Measurements from ENCODE around the gene EIF4E2. TPM values are rescaled to one million over a fixed set of nuclear protein-coding genes. Genes with fewer than 3 reads are reported as not detected.

Gene EIF4E2
- total and polyA plus RNA-seq, 2 of the 4 experiments (the other 2 are of a cell fraction), result 52.1 to 105 TPM

DNA sequence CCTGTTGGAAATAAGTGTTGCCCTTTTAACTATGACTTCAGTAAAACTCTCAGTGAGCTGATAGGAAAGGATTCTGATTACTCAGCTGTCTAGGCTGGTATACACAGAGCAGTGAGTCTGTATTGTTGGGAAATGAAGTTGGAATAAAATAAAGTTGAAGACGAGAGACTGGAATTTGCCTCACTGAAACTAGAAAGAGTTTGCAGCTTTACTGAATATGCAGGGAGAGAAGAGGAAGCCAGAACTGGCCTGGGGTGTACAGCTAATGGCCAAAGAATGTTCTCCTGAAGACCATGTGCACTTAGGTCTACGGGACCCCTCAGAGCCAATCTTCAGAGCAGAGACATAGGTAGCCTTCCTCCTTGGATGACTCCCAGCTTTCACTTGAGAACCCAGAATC, 26.5 kb downstream of the EIF4E2 start:
- H3K79me1 ChIP-seq (ENCODE audit: low read depth in 1 of 2, low read length in 2 of 2), result peaks cover 0 to 11% of the 10 kb centered on the region in 2 experiments; a peak in 1 of 4 replicates
- DNase-seq, result peak; percentile 69
- no peak overlapping the region for H2AK9ac ChIP-seq (replicated peaks; ENCODE audit: low read depth, low read length, poor library complexity)
- no peak overlapping the region for H3K4ac ChIP-seq (ENCODE audit: low read depth, low read length)
- H2BK20ac ChIP-seq (ENCODE audit: low read depth, low read length), result no peak overlapping the region
- H4K20me1 ChIP-seq (ENCODE audit: insufficient read depth, low read length), result no peaks in the 10 kb centered on the region
- peak; percentile 62 for TF ChIP-seq MAFK (IDR thresholded peaks at IDR 0.05; ENCODE audit: low read depth, low read length)
- TF ChIP-seq ELK1 (IDR thresholded peaks at IDR 0.05; ENCODE audit: borderline replicate concordance, low read depth, low read length), result no peak
- TF ChIP-seq CEBPB (IDR thresholded peaks at IDR 0.05; ENCODE audit: low read depth, low read length), result peak; percentile 45; the same call in 1 of the 2 replicates
- no peak for TF ChIP-seq FOS (IDR thresholded peaks at IDR 0.05; ENCODE audit: low read depth, low read length)
- H3K27me3 ChIP-seq (ENCODE audit: control insufficient read depth, insufficient read depth, low read length), result no peaks in the 10 kb centered on the region
- no peak overlapping the region for H2BK5ac ChIP-seq (ENCODE audit: low read depth, low read length, poor library complexity, severe bottlenecking)
- intact Hi-C loops (cut with micrococcal nuclease) (no loop called here), dilution Hi-C loops (cut with HindIII; ENCODE audit: low sequenced_read_pairs, unreplicated experiment) (no loop called here), in situ Hi-C loops (cut with MboI; ENCODE audit: low sequenced_read_pairs) (no loop called here)
- H3K14ac ChIP-seq (replicated peaks; ENCODE audit: low read depth, low read length), result no peak overlapping the region
- H3K18ac ChIP-seq (ENCODE audit: low read depth, low read length), result no peak overlapping the region
- BruUV-seq (replicated peaks), result no TSS peak
- no peak overlapping the region for H2AFZ ChIP-seq (replicated peaks; ENCODE audit: low read length, poor library complexity)
- CTCF ChIA-PET, result no interaction called here
- no peak overlapping the region for H4K8ac ChIP-seq (ENCODE audit: low read depth in 2 of 2, low read length in 2 of 2)
- H3K4me3 ChIP-seq (ENCODE audit: insufficient read depth, low read depth, low read length), result no peak overlapping the region
- no peak overlapping the region for H2BK15ac ChIP-seq (ENCODE audit: low read depth, low read length)
- H3K27ac ChIP-seq (ENCODE audit: insufficient read depth, low read length), result no peak overlapping the region
- no peak overlapping the region for H4K91ac ChIP-seq (ENCODE audit: insufficient read depth, low read depth, low read length)
- no peak overlapping the region for H2BK120ac ChIP-seq (ENCODE audit: low read depth, low read length)
- 50% methylated on average over 1 of the region's 2 CpGs; no CpG with 5 or more reads in 1 of the 2 experiments for WGBS, 2 experiments (ENCODE audit: extremely low coverage in 2 of 2, insufficient read length in 1 of 2)
- ATAC-seq (ENCODE audit: low read depth), result peak; percentile 50
- H4K5ac ChIP-seq (ENCODE audit: low read depth, low read length), result no peak overlapping the region
- H3K36me3 ChIP-seq (ENCODE audit: control insufficient read depth, insufficient read depth, low read length), result peaks cover 6% of the 10 kb centered on the region; the same call in 1 of the 2 replicates
- H2AK5ac ChIP-seq (ENCODE audit: low read depth, low read length), result no peak overlapping the region
- H3K9me3 ChIP-seq (ENCODE audit: control insufficient read depth, insufficient read depth, low read length), result no peaks in the 10 kb centered on the region
- peaks cover 6% of the 10 kb centered on the region; the same call in 1 of the 2 replicates for H3K4me1 ChIP-seq (ENCODE audit: control insufficient read depth, insufficient read depth, low read length)
- POLR2A ChIA-PET (ENCODE audit: unreplicated experiment), result no interaction called here
- peaks cover 6% of the 10 kb centered on the region; the same call in 1 of the 2 replicates for H3K9me1 ChIP-seq (ENCODE audit: insufficient read depth, low read length)
- no peak overlapping the region for H3K9ac ChIP-seq (ENCODE audit: low read depth, low read length)
- H3K23ac ChIP-seq (ENCODE audit: low read depth, low read length), result no peak overlapping the region
- no peak overlapping the region; the same call in 1 of the 2 replicates for H3K4me2 ChIP-seq (ENCODE audit: low read depth, low read length)
- no peak overlapping the region for H3K56ac ChIP-seq (ENCODE audit: extremely low read depth, insufficient read depth, low read length)

All from IMR-90 (cell line).